Esophagus muscularis mucosa (tissue), 3 donors: ENCODE measurements around the gene NCOR2.

Experiments
- POLR2A ChIP-seq: fragments of 450-650 bp; IDR thresholded peaks from one replicate; pipeline ENCODE4 v1.6.1; 2017; ENCODE audit warnings: antibody characterized with exemption, moderate library complexity, mild to moderate bottlenecking, low read depth
- TF ChIP-seq, protein P1 (sequence below), 3 experiments: fragments of 200-600 bp in 2 of 3; fragments of 450-650 bp in 1 of 3; sonication (generic) in 2 of 3; IDR thresholded peaks; one replicate each; pipeline ENCODE4 v1.5.1; 2017 to 2019; ENCODE audit warnings: antibody characterized with exemption in 3 of 3, mild to moderate bottlenecking in 2 of 3, moderate library complexity in 1 of 3

DNA sequence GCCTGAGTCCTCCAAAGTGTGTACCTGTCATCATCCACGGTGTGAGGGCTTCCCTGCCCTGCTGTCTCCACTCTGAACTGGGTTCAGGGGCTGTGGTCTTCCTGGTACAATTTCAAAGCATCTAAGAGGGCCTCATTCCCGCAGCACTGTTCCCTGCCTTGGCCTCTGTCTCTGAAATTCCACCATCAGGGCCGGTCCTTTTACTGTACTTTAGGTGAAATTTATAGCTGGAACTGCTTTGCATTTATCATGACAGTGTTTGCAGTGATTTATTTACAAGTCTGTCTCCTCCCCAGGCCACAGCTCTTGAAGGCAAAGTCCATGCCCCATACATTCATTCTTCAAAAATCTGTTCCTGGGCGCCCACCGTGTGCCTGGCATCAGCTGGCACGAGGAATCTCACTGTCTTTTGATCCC is 36.9 kb upstream of the NCOR2 start:
- TF ChIP-seq, protein P1, sequence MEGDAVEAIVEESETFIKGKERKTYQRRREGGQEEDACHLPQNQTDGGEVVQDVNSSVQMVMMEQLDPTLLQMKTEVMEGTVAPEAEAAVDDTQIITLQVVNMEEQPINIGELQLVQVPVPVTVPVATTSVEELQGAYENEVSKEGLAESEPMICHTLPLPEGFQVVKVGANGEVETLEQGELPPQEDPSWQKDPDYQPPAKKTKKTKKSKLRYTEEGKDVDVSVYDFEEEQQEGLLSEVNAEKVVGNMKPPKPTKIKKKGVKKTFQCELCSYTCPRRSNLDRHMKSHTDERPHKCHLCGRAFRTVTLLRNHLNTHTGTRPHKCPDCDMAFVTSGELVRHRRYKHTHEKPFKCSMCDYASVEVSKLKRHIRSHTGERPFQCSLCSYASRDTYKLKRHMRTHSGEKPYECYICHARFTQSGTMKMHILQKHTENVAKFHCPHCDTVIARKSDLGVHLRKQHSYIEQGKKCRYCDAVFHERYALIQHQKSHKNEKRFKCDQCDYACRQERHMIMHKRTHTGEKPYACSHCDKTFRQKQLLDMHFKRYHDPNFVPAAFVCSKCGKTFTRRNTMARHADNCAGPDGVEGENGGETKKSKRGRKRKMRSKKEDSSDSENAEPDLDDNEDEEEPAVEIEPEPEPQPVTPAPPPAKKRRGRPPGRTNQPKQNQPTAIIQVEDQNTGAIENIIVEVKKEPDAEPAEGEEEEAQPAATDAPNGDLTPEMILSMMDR (IDR thresholded peaks at IDR 0.05), result no peak
- no peak for TF ChIP-seq POLR2A
